K562 (cell line): Measurements from ENCODE around the gene SCARF2. TPM values are rescaled to one million over a fixed set of nuclear protein-coding genes. Genes with fewer than 3 reads are reported as not detected.

Experiments used
- ATF2 ChIP-seq: sonication (generic); formaldehyde crosslinking; IDR thresholded peaks from 2 replicates; pipeline ENCODE4 v1.8.1; 2022; ENCODE audit warnings: missing genetic modification reagents
- BRD4 ChIP-seq: fragments of 200-600 bp; sonication (generic); IDR thresholded peaks from 2 replicates; pipeline ENCODE4 v1.6.1; 2017; ENCODE audit warnings: inconsistent platforms
- CHD2 ChIP-seq: IDR thresholded peaks from 2 replicates; pipeline ENCODE4 v1.6.1; 2011; ENCODE audit warnings: low read depth, low read length
- ESRRB ChIP-seq: fragments of 250-450 bp; sonication (Bioruptor Pico); IDR thresholded peaks from 2 replicates; pipeline ENCODE4 v1.5.0; 2020; ENCODE audit warnings: mild to moderate bottlenecking, moderate library complexity, borderline replicate concordance
- ETS2 ChIP-seq: IDR thresholded peaks from 2 replicates; pipeline ENCODE4 v1.6.1; 2016; ENCODE audit warnings: borderline replicate concordance, missing genetic modification characterization, mild to moderate bottlenecking, moderate library complexity, missing compliant biosample characterization; ENCODE audit not compliant: poor library complexity, severe bottlenecking
- GTF2E2 ChIP-seq: fragments of 200-800 bp; sonication (Bioruptor generic); IDR thresholded peaks from 2 replicates; pipeline ENCODE4 v1.6.1; 2016; ENCODE audit warnings: missing genetic modification characterization, missing compliant biosample characterization
- HDAC6 ChIP-seq: IDR thresholded peaks from 2 replicates; pipeline ENCODE4 v1.6.1; 2012; ENCODE audit warnings: low read depth, mild to moderate bottlenecking, control low read depth, inconsistent platforms, low read length, moderate library complexity
- JUNB ChIP-seq: fragments of 450-650 bp; formaldehyde crosslinking; conservative IDR thresholded peaks from 2 replicates; pipeline ENCODE4 v1.4.0; 2020; ENCODE audit warnings: mild to moderate bottlenecking
- MAFF ChIP-seq: IDR thresholded peaks from 2 replicates; pipeline ENCODE4 v1.6.1; 2012; ENCODE audit warnings: low read length, improper control_type of control experiment
- PTBP1 ChIP-seq: fragments of 200-400 bp; formaldehyde crosslinking; IDR thresholded peaks from 2 replicates; pipeline ENCODE4 v1.6.1; 2017; ENCODE audit warnings: low read depth, low read length
- SAP30 ChIP-seq: fragments of 200-600 bp; sonication (generic); IDR thresholded peaks from 2 replicates; pipeline ENCODE4 v1.6.1; 2012; ENCODE audit warnings: borderline replicate concordance, low read depth, mild to moderate bottlenecking, moderate library complexity, low read length, control low read depth, inconsistent platforms; ENCODE audit not compliant: insufficient read depth, poor library complexity, severe bottlenecking
- SP1 ChIP-seq: sonication (generic); formaldehyde crosslinking; IDR thresholded peaks from 2 replicates; pipeline ENCODE4 v1.8.1; 2022; ENCODE audit warnings: mild to moderate bottlenecking, missing genetic modification reagents
- TAF1 ChIP-seq: IDR thresholded peaks from 2 replicates; pipeline ENCODE4 v1.6.1; 2011; ENCODE audit warnings: mild to moderate bottlenecking, low read length, moderate library complexity; ENCODE audit not compliant: insufficient read depth, control insufficient read depth, severe bottlenecking; ENCODE audit errors: extremely low read depth
- TAF15 ChIP-seq: fragments of 200-400 bp; formaldehyde crosslinking; IDR thresholded peaks from 2 replicates; pipeline ENCODE4 v1.6.1; 2017; ENCODE audit warnings: mild to moderate bottlenecking, low read depth, low read length, moderate library complexity
- TEAD4 ChIP-seq, 2 experiments: sonication (generic) in 1 of 2; formaldehyde crosslinking in 1 of 2; IDR thresholded peaks; 2 replicates each; pipeline versions ENCODE4 v1.6.1 to v1.8.0; 2012 to 2022; ENCODE audit warnings: borderline replicate concordance in 1 of 2, inconsistent platforms in 1 of 2, low read length in 1 of 2, mild to moderate bottlenecking in 1 of 2, missing genetic modification reagents in 1 of 2
- THRA ChIP-seq: fragments of 450-650 bp; IDR thresholded peaks from 2 replicates; pipeline ENCODE4 v1.6.1; 2017; ENCODE audit warnings: mild to moderate bottlenecking, moderate library complexity
- ZBTB17 ChIP-seq: fragments of 450-650 bp; formaldehyde crosslinking; IDR thresholded peaks from 2 replicates; pipeline ENCODE4 v1.4.0; 2020; ENCODE audit warnings: mild to moderate bottlenecking
- ZNF133 ChIP-seq: fragments of 250-450 bp; sonication (Bioruptor Pico); IDR thresholded peaks from 2 replicates; pipeline ENCODE4 v1.4.0; 2020; ENCODE audit warnings: mild to moderate bottlenecking
- ZNF431 ChIP-seq: sonication (generic); formaldehyde crosslinking; IDR thresholded peaks from 2 replicates; pipeline ENCODE4 v1.8.0; 2022; ENCODE audit warnings: mild to moderate bottlenecking, missing genetic modification reagents
- ZNF592 ChIP-seq: fragments of 450-650 bp; IDR thresholded peaks from 2 replicates; pipeline ENCODE4 v1.6.1; 2017; ENCODE audit warnings: antibody characterized with exemption, mild to moderate bottlenecking
- polyA plus RNA-seq, 8 experiments: library from polyadenylated mRNA; depleted of rRNA in 4 of 8; stranded (reverse) in 5 of 8; unstranded in 3 of 8; fragments of >200 nt; fragmentation: Nextera tagmentation in 2 of 8; fragmentation: Illumina TruSeq in 1 of 8; extraction: Ambion mirVana in 2 of 8; extraction: Trizol in 1 of 8; gene quantifications; 2 replicates each; pipeline versions ENCODE4 v1.2.1 to v1.2.3, GENCODE V29; 2011 to 2014; ENCODE audit warnings: inconsistent platforms in 1 of 8, missing spikeins in 1 of 8
- total RNA-seq, 7 experiments: library from RNA; depleted of rRNA in 6 of 7; stranded (reverse); fragments of >200 nt in 6 of 7; fragmentation: Illumina TruSeq in 2 of 7; extraction: Trizol in 2 of 7; gene quantifications; 2 replicates each; pipeline versions ENCODE4 v1.2.1 to v1.2.3, GENCODE V29; 2011 to 2021; ENCODE audit warnings: low replicate concordance in 1 of 7

The SCARF2 gene
- total and polyA plus RNA-seq, 9 of the 15 experiments (the other 6 are each of a cell fraction or from before 2014, with no cell fraction given): 0.06 to 0.32 (median 0.21) TPM; not detected in 5

- TF ChIP-seq ZNF592 (no peak), THRA (no peak), PTBP1 (no peak), ZBTB17 (CRISPR knock-in tag) (no peak), ZNF431 (CRISPR knock-in tag) (0 out of 2 replicates have a peak, but pooled peaks have one; percentile 38), JUNB (CRISPR knock-in tag) (no peak), ESRRB (CRISPR knock-in tag) (no peak), BRD4 (no peak), ATF2 (no peak), ZNF133 (CRISPR knock-in tag) (no peak), TEAD4 (IDR thresholded peaks at IDR 0.05; ENCODE audit: low read length) (no peak), TEAD4 (CRISPR knock-in tag; IDR thresholded peaks at IDR 0.05; ENCODE audit: borderline replicate concordance) (peak; percentile 82; the same call in 1 of the 2 replicates), ETS2 (tag) (no peak), CHD2 (no peak), TAF15 (no peak), SP1 (CRISPR knock-in tag) (no peak), SAP30 (no peak), HDAC6 (no peak), GTF2E2 (tag) (no peak), TAF1 (no peak), MAFF (no peak)
Observed at GRCh38 chr22:20469110-20469868, 31.7 kb upstream of the SCARF2 start (continued).
